CMK (cell line): Measurements from ENCODE around the gene NAB1.
"Not testable (repeated sequence)": the region's sequence is repeated elsewhere in the genome, so short reads cannot be mapped to it uniquely, and the experiment has no call there.

Experiments
- DNase-seq: peaks from one replicate; pipeline ENCODE4 v3.0.0-alpha.2; 2010; ENCODE audit warnings: low read depth

NAB1 gene

GRCh38 chr2:190670182-190670946 lies 21.5 kb downstream of the NAB1 start:
- no peak for DNase-seq

GRCh38 chr2:190674966-190675650 lies 26.2 kb downstream of the NAB1 start:
- DNase-seq: no peak

- no peak for DNase-seq
These were observed 28.4 kb downstream of the NAB1 start for GRCh38 chr2:190677255-190677654.

GRCh38 chr2:190678444-190679162 lies 29.7 kb downstream of the NAB1 start:
- DNase-seq: no peak

GRCh38 chr2:190679391-190679790 lies 30.5 kb downstream of the NAB1 start:
- no peak for DNase-seq

GRCh38 chr2:190679813-190680591 lies 31.1 kb downstream of the NAB1 start:
- no peak for DNase-seq

GRCh38 chr2:190682168-190682567 lies 33.3 kb downstream of the NAB1 start:
- no peak for DNase-seq

GRCh38 chr2:190683802-190684201 lies 34.9 kb downstream of the NAB1 start:
- DNase-seq: no peak

- DNase-seq: no peak
These were observed 36.0 kb downstream of the NAB1 start for GRCh38 chr2:190684931-190685330.

- DNase-seq: no peak
These were observed 36.5 kb downstream of the NAB1 start for GRCh38 chr2:190685333-190685732.

- DNase-seq: no peak
These were observed 44.8 kb downstream of the NAB1 start for GRCh38 chr2:190693533-190694232.

GRCh38 chr2:190694479-190694878 lies 45.6 kb downstream of the NAB1 start:
- no peak for DNase-seq

- no peak for DNase-seq
These were observed 46.9 kb downstream of the NAB1 start for GRCh38 chr2:190695739-190696138.

- DNase-seq: no peak
These were observed 48.0 kb downstream of the NAB1 start for GRCh38 chr2:190696792-190697398.

GRCh38 chr2:190697421-190697820 lies 48.5 kb downstream of the NAB1 start:
- no peak for DNase-seq

- no peak for DNase-seq
These were observed 50.0 kb downstream of the NAB1 start for GRCh38 chr2:190698895-190699294.

GRCh38 chr2:190701586-190701985 lies 52.7 kb downstream of the NAB1 start:
- DNase-seq: no peak

GRCh38 chr2:190705280-190705679 lies 56.4 kb downstream of the NAB1 start:
- no peak for DNase-seq

GRCh38 chr2:190707726-190708125 lies 58.8 kb downstream of the NAB1 start:
- DNase-seq: no peak

- not testable (repeated sequence) for DNase-seq
These were observed 59.8 kb downstream of the NAB1 start for GRCh38 chr2:190708650-190709049.

GRCh38 chr2:190711069-190711468 lies 62.2 kb downstream of the NAB1 start:
- DNase-seq: no peak
